Measurements from ENCODE around the gene RPL11. TPM values are rescaled to one million over a fixed set of nuclear protein-coding genes. Genes with fewer than 3 reads are reported as not detected.
"Not testable (repeated sequence)": the region's sequence is repeated elsewhere in the genome, so short reads cannot be mapped to it uniquely, and the experiment has no call there.

RPL11 gene
- total and polyA plus RNA-seq, 8 donors: 255 to 4,094 (median 1,264) TPM

DNA sequence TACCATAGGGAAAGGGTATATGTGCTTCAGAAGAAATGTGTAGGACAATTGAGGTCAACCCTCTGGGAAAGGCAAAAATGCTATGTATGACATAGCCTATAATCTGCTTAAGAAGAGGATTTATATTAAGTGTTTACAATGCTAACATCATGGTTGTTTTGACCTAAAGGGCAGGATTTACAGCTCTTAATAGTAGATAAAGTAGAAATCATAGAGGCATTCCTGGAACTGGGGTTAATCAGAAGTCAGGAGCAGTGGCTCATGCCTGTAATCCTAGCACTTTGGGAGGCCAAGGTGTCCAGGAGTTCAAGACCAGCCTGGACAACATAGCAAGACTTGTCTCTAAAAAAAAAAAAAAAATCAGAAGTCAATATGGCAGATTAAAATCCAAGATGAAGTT, 8.7 kb upstream of the RPL11 start:
- Histone ChIP-seq H3K9me3 (no peaks in the 10 kb centered on the region), H3K27me3 (peaks cover 0 to 32% (median 0%) of the 10 kb centered on the region in 3 donors), H3K27ac (no peak overlapping the region), H3K36me3 (no peaks in the 10 kb centered on the region), H3K4me3 (no peak overlapping the region), H3K4me1 (no peaks in the 10 kb centered on the region)
- DNase-seq: no peak
- TF ChIP-seq POLR2A (IDR thresholded peaks at IDR 0.05): no peak
- no peak for TF ChIP-seq POLR2AphosphoS5 (IDR thresholded peaks at IDR 0.05)
- no peak for TF ChIP-seq EP300 (IDR thresholded peaks at IDR 0.05)
- TF ChIP-seq, protein P1, sequence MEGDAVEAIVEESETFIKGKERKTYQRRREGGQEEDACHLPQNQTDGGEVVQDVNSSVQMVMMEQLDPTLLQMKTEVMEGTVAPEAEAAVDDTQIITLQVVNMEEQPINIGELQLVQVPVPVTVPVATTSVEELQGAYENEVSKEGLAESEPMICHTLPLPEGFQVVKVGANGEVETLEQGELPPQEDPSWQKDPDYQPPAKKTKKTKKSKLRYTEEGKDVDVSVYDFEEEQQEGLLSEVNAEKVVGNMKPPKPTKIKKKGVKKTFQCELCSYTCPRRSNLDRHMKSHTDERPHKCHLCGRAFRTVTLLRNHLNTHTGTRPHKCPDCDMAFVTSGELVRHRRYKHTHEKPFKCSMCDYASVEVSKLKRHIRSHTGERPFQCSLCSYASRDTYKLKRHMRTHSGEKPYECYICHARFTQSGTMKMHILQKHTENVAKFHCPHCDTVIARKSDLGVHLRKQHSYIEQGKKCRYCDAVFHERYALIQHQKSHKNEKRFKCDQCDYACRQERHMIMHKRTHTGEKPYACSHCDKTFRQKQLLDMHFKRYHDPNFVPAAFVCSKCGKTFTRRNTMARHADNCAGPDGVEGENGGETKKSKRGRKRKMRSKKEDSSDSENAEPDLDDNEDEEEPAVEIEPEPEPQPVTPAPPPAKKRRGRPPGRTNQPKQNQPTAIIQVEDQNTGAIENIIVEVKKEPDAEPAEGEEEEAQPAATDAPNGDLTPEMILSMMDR (IDR thresholded peaks at IDR 0.05): no peak
- intact Hi-C loops (cut with DNase I; ENCODE audit: low total_unique reads): no loop called here

DNA sequence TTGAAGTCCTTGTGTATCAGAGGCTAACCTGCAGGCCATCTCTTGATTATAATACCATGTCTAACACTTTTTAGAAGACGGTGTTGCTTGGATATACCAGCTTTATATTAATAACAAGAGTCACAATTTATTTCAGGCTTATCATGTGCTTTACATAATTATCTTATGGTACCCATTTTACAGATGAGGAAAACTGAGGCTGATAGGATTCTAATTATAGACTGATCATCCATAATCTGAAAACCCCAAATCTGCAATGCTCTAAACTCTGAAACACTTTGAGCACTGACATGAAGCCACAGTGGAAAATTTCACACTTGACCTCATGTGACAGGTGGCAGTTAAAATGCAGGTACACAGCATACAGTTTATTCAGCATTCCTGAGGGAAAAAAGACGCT, 7.2 kb upstream of the RPL11 start:
- H3K4me1 ChIP-seq: no peaks in the 10 kb centered on the region
- no peaks in the 10 kb centered on the region for H3K9me3 ChIP-seq
- peaks cover 0 to 20% (median 0%) of the 10 kb centered on the region in 3 donors for H3K27me3 ChIP-seq
- DNase-seq: no peak
- 75 to 88% (median 80%) methylated on average over 2 of the region's 2 CpGs for WGBS, 5 donors
- H3K36me3 ChIP-seq: no peaks in the 10 kb centered on the region
- no peak overlapping the region for H3K4me3 ChIP-seq
- intact Hi-C loops (cut with DNase I; ENCODE audit: low total_unique reads): no loop called here
- TF ChIP-seq, protein P1 (IDR thresholded peaks at IDR 0.05): no peak
- TF ChIP-seq POLR2AphosphoS5 (IDR thresholded peaks at IDR 0.05) (no peak), POLR2A (IDR thresholded peaks at IDR 0.05) (no peak), EP300 (IDR thresholded peaks at IDR 0.05) (no peak)
- H3K27ac ChIP-seq: no peak overlapping the region

DNA sequence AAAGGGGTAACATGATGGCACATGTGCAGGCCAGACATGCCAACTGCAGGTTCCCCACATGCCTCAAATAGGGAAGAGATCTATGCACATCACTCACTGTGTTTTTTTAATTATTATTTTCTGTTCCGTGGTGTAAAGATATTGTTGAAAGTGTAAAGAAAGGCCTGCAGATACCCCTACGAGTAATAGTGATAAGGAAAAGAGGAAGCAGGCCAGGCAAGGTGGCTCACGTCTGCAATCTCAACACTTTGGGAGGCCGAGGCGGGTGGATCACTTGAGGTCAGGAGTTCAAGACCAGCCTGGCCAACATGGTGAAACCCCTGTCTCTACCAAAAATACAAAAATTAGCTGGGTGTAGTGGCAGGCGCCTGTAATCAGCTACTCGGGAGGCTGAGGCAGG, 6.4 kb upstream of the RPL11 start:
- WGBS, 5 donors: 56 to 66% (median 59%) methylated on average over 7 of the region's 7 CpGs
- H3K4me1 ChIP-seq; H3K36me3 ChIP-seq; H3K9me3 ChIP-seq; H3K4me3 ChIP-seq; H3K27ac ChIP-seq; DNase-seq; intact Hi-C loops (cut with DNase I; ENCODE audit: low total_unique reads): not testable (repeated sequence)
- H3K27me3 ChIP-seq: peaks cover 0 to 12% (median 0%) of the 10 kb centered on the region in 3 donors

DNA sequence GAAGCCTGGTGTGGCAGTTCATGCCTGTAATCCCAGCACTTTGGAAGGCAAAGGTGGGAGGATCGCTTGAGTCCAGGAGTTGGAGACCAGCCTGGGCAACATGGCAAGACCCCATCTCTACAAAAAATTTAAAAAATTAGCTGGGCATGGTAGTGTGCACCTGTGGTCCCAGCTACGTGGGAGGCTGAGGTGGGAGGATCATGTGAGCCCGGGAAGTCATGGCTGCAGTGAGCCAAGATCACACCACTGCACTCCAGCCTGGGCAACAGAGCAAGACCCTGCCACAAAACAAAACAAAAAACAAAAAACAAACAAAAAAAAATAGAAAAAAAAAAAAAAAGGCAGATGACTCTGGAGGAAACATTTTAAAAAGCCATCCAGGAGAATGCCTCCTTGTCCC, 3.9 kb upstream of the RPL11 start:
- H3K9me3 ChIP-seq; DNase-seq; H3K36me3 ChIP-seq; H3K4me3 ChIP-seq; H3K27ac ChIP-seq; H3K27me3 ChIP-seq; intact Hi-C loops (cut with DNase I; ENCODE audit: low total_unique reads): not testable (repeated sequence)
- peaks cover 3 to 11% (median 7%) of the 10 kb centered on the region in 4 donors for H3K4me1 ChIP-seq
- WGBS, 5 donors: 83 to 91% (median 85%) methylated on average over 3 of the region's 3 CpGs

DNA sequence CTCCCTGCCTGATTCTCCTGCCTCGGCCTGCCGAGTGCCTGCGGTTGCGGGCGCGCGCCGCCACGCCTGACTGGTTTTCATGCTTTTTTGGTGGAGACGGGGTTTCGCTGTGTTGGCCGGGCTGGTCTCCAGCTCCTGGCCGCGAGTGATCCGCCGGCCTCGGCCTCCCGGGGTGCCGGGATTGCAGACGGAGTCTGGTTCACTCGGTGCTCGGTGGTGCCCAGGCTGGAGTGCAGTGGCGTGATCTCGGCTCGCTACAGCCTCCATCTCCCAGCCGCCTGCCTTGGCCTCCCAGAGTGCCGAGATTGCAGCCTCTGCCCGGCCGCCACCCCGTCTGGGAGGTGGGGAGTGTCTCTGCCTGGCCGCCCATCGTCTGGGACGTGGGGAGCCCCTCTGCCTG, 3.3 kb upstream of the RPL11 start:
- H3K27ac ChIP-seq; H3K9me3 ChIP-seq; H3K27me3 ChIP-seq; H3K36me3 ChIP-seq; H3K4me3 ChIP-seq; intact Hi-C loops (cut with DNase I; ENCODE audit: low total_unique reads); DNase-seq: not testable (repeated sequence)
- 92 to 99% (median 96%) methylated on average over 5 to 32 of the region's 33 CpGs; no CpG with 5 or more reads in 1 of the 5 donors for WGBS, 5 donors
- H3K4me1 ChIP-seq: peaks cover 9 to 17% (median 13%) of the 10 kb centered on the region in 4 donors

DNA sequence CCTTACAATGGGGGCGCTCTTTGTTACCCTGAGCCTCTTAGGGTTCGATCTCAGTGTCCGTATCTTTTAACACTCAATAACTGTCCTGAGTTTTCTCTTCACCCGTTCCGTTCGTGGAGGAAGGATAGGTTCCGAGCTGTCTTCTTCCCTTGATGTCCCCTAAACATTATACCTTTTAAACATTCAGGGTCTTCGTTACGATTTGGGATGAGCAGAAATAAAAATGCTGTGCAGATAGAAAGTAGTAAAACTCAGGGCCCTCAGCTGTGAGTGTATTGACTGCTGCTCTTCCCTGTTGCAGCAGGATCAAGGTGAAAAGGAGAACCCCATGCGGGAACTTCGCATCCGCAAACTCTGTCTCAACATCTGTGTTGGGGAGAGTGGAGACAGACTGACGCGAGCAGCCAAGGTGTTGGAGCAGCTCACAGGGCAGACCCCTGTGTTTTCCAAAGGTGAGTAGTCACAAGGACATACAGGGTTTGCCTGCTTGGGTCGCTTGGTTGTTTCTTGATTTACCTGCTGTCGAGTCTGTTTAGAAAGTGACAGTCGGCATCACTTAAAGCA, 784 bp downstream of the RPL11 start:
- Histone ChIP-seq H3K4me1 (peaks cover 39 to 57% (median 48%) of the 10 kb centered on the region in 4 donors), H3K27me3 (no peaks in the 10 kb centered on the region), H3K9me3 (no peaks in the 10 kb centered on the region), H3K27ac (peak overlapping the region; percentile 79 to 92 (median 90)), H3K36me3 (peaks cover 39 to 50% (median 46%) of the 10 kb centered on the region in 4 donors), H3K4me3 (peak overlapping the region; percentile 75 to 90 (median 84))
- WGBS, 5 donors: 4 to 10% (median 7%) methylated on average over 17 of the region's 17 CpGs
- intact Hi-C loops (cut with DNase I; ENCODE audit: low total_unique reads): loop anchor here (5.0 kb wide), 1 partner anchor 55 kb away; no protein-coding TSS in a partner anchor
- TF ChIP-seq, protein P1 (IDR thresholded peaks at IDR 0.05): no peak
- TF ChIP-seq EP300 (IDR thresholded peaks at IDR 0.05): no peak
- TF ChIP-seq POLR2A (IDR thresholded peaks at IDR 0.05): no peak
- no peak for TF ChIP-seq POLR2AphosphoS5 (IDR thresholded peaks at IDR 0.05)
- DNase-seq: peak in 1 of 2 donors; percentile 23
